HG02981 (cell line): ENCODE results near the gene CCL15.
"Not testable (repeated sequence)": the region's sequence is repeated elsewhere in the genome, so short reads cannot be mapped to it uniquely, and the experiment has no call there.

Experiments used
- ATAC-seq: cut with Tn5 transposase; IDR thresholded peaks from one replicate; pipeline ENCODE4 v1.9.1; 2021; ENCODE audit warnings: mild to moderate bottlenecking, moderate library complexity; ENCODE audit not compliant: unreplicated experiment

The CCL15 gene

DNA sequence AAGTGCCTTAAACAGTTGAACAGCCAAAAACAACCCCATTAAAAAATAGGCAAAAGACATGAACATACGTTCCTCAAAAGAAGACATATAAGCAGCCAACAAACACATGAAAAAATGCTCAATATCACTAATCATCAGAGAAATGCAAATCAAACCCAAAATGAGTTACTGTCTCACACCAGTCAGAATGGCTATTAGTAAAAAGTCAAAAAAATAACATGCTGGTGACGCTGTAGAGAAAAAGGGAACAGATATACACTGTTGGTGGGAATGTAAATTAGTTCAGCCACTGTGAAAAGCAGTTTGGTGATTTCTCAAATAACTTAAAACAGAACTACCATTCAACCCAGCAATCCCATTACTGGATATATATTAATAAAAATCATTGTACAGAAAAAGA, 6.0 kb downstream of the CCL15 start:
- ATAC-seq: not testable (repeated sequence)

DNA sequence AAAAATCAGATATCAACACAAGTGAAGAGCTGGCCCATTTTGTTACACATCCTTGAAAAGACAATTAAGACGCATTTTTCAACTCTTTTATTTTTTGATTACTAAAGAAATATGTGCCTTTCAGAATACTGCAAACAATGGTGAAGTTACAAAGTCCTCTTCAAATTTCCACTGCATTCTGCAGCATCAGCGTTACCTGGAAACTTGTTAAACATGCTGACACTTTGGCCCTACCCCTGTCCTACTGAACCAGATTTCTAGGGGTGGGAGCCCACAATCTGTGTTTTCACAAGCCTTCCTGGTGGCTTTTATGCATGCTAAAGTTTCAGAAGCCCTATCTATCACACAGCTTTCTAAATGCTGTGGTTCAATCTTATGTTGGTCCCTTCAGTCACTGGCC, 10.3 kb downstream of the CCL15 start:
- ATAC-seq: no peak

DNA sequence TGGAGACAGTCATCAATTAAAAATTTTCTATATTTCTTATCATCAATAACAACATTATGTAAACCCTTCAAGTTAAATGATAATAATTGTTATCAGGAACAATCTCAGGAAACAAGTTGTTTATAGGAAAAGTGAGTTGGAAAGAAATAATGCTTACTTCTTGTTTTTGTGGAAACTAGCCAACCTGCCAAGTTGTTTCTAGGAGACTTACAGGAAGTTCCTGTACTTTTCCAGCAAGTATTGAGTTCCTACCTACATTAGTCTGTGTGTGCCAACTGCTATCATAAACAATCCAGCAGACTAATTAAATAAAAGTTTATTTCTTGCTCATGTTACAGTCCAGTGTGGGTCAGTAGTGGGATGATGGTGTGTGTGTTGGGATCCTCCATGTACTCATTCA, 13.2 kb downstream of the CCL15 start:
- ATAC-seq: no peak

- no peak for ATAC-seq
These were observed 14.7 kb downstream of the CCL15 start, which contains the start of gene CCL14 for GRCh38 chr17:35986643-35987042. TSS of gene CCL14 (minus strand) at chr17:35986729. CDS start at chr17:35986649, 80 bp downstream.

- ATAC-seq: no peak
These were observed 17.2 kb downstream of the CCL15 start for GRCh38 chr17:35984140-35984539.

GRCh38 chr17:35982409-35983191, 18.8 kb downstream of the CCL15 start:
- ATAC-seq: no peak

GRCh38 chr17:35981908-35982330, 19.4 kb downstream of the CCL15 start:
- ATAC-seq: no peak

DNA sequence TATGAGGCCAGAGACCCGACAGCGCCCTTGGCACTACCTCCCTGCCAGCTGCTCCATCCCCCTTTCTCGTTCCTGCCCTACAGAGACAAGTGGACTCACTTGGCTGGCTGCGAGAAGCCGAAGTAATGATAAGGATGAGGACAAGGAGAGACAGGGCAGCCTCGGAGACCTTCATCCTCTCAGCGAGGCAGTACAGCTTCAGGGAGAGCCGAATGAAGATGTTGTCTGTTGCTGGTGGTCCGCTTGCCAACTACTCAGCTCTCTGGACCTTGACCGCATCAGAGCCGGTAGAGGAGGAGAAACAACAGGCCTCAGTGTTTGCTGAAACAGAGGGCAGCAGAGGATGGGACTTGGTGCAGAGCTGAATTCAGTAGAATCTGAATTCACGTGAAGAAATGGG, 20.1 kb downstream of the CCL15 start, which contains the start of gene CCL16:
Gene CCL16 (minus strand): TSS at position 252 of the 400 bp plus-strand sequence. CDS start 77 bp downstream, at position 175.
- ATAC-seq: no peak

DNA sequence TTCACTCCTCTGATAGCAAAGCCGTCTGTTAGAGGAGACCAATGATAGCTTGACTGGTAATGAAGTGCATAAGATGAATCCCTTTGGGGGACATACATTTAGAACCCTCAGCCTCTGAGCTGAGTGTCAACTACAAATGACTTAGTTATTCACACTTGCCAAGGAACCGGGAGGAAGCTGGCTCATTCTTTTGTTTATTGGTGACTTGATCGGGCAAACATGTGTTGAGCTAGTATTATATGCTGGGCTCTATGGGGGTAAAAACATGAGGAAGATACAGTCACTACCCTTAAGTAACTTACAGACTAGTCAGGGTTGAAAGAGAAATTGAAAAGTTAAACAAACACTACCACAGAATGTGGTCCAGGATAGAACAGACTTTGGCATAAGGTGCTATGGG, 23.0 kb downstream of the CCL15 start:
- no peak for ATAC-seq

DNA sequence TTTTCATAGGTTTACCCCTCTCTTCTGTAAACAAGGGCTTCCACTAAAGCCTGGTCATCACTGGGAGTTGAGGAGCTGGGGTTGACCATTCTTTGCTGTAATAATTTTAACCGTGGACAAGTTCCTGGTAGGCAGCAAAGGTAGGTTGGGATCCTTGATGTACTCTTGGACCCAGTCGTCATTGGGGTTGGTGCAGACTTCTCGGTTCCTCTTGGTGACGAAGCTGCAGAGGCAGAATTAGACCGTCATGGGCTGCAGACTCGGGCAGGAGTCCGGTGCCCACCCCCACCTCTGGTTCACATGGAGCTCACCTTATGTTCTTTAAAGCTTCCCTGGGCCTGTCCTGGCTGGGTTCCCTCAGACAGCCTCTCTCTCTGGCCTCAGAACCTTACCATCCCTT, 23.8 kb downstream of the CCL15 start:
- no peak for ATAC-seq

DNA sequence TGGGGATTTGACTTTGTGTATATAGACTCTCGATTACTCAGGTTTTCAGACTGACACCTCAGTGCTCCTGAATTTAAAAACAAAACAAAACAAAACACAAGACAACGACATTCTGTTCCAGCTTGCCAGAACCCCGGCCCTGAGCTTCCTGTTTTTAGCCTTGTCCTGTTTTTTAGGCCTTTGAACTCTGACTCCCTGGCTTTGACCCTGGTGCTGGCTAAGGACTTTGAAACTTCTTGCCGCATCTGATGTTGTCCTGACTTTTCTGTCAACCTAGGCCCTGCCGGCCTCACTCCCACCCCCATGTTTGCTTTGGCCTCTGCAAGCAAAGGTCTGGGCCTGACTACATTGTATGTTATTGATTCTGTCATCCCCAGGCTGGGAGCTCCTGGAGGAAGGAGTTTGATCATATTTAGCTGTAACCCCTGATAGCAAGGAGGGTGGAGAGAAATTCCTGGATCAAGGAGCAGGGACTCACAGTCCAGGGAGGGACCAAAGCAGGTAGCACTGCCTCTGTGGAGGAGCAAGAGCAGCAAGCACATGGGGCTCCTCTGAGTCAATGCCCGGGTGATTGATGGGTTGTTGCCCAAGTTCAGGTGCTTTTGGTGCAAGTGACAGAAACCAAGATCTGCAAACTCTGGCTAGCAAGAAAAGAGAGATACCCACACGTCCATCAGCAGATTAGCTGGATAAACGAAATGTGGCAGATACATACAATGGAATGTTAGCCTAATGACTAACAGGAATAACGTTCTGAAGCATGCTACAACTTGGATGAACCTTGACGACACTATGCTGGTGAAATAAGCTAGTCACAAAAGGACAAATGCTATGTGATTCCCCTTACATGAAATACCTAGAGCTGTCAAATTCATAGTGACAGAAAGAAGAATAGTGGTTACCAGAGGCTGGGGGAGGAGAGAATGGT, 27.8 kb downstream of the CCL15 start:
- ATAC-seq: no peak

GRCh38 chr17:35972945-35973332, 28.4 kb downstream of the CCL15 start:
- no peak for ATAC-seq

- ATAC-seq: no peak
These were observed 28.8 kb downstream of the CCL15 start for GRCh38 chr17:35972535-35972934.

DNA sequence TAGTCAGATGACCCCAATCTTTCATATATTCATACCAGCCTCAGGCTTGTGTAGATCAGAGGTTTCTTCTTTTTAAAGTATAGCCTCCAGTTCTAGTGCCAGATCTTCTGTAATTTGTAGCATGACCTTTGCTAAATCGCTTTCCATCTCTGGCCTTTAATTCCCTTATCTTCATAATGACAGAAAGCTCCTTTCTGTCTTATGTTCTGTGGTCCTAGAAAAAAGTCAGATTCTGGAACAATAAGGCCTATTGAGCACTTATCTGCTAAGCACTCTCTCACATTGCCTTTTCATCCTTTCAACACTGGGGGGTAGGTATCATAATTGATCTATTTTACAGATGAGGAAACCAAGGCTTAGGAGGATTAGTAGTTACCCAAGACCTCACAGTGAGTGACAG, 29.3 kb downstream of the CCL15 start:
- ATAC-seq: no peak

- no peak for ATAC-seq
These were observed 31.6 kb downstream of the CCL15 start for GRCh38 chr17:35969558-35970380.

DNA sequence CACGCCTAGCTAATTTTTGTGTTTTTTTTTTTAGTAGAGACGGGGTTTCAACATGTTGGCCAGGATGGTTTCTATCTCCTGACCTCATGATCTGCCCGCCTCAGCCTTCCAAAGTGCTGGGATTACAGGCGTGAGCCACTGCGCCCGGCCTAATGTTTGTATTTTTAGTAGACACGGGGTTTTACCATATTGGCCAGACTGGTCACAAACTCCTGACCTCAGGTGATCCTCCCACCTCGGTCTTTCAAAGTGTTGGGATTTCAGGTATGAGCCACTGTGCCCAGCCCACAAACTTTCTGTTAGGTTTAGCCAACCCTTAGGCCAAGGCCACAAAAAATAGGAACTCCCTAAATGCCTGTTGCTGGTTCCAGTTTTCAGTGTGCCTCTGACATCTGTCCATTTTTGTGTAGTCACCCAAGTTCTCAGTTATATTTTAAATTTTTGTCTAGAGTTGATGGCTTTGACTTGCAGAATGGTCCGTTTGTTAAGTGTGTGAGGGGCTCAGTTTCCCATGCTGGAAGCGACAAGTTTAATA, 32.8 kb downstream of the CCL15 start:
- no peak for ATAC-seq

- ATAC-seq: no peak
These were observed 36.1 kb downstream of the CCL15 start for GRCh38 chr17:35965272-35965671.

GRCh38 chr17:35963663-35964062, 37.7 kb downstream of the CCL15 start:
- no peak for ATAC-seq

GRCh38 chr17:35953720-35954119, 47.6 kb downstream of the CCL15 start:
- no peak for ATAC-seq

DNA sequence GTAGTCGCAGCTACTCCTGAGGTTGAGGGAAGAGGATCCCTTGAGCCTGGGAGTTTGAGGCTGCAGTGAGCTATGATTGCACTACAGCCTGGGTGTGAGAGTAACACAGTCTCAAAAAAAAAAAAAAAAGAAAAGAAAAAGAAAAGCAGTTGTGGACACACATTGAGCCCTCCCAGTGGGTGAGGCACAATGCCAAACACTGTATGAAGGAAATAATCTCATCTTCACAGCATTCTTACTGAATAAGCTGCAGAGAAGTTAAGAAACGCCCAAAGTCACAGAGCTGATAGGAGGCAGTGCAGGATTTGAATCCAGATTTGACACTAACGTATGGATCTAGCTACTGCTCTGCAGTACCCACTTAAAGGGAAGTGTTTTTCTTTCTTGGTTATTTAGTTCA, 52.0 kb downstream of the CCL15 start:
- no peak for ATAC-seq

- ATAC-seq: no peak
These were observed 53.3 kb downstream of the CCL15 start for GRCh38 chr17:35948092-35948491.
